ENCODE data around the gene PLD6.

- TF ChIP-seq CTCF (IDR thresholded peaks at IDR 0.05) (no peak), POLR2A (IDR thresholded peaks at IDR 0.05) (no peak)
These were observed 49.6 kb downstream of the PLD6 start for GRCh38 chr17:17156511-17156910.

Measured in tibial nerve (tissue), 3 donors.